Measurements from ENCODE around the gene EXOC6B.

GRCh38 chr2:72137498-72138010 lies 688.3 kb downstream of the EXOC6B start:
- peak; percentile 91 for TF ChIP-seq CTCF (IDR thresholded peaks at IDR 0.05; ENCODE audit: low read depth, low read length)
- TF ChIP-seq EZH2phosphoT487 (IDR thresholded peaks at IDR 0.05; ENCODE audit: low read depth) = no peak
